Endothelial cell of hepatic sinusoid (primary cell): ENCODE data around the gene MPRIP.

Experiments used
- in situ Hi-C: cut with HindIII; loops from 2 replicates; pipeline ENCODE4 v1.10.0; 2017; ENCODE audit warnings: low sequenced_read_pairs

MPRIP gene

DNA sequence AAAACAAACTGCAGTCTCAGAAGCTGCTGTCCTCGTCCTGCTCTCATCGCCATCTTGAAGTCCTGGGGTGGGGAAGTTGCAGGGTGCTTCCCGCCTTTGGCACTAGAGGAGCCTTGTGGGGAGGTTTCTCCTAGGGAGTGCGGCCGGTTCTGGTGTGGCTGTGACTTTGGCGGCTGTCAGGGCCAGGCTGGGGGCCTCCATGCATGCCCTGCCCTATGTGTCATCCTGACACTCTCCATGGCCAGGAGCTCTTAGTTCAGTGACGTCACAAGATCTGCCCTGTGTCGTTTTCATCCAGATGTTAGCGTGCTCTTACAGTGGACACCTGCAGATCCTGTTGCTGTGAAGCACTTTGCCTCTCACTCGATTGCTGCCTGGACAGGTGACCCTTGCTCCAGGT, 114.3 kb downstream of the MPRIP start:
- in situ Hi-C loops: loop anchor here (5.0 kb wide), 1 partner anchor 59 kb away; no protein-coding TSS in a partner anchor

GRCh38 chr17:17157041-17157440, 114.8 kb downstream of the MPRIP start:
- in situ Hi-C loops: loop anchor here (5.0 kb wide), 1 partner anchor 60 kb away; no protein-coding TSS in a partner anchor

GRCh38 chr17:17158506-17158905, 116.2 kb downstream of the MPRIP start:
- in situ Hi-C loops: loop anchor here (5.0 kb wide), 1 partner anchor 61 kb away; no protein-coding TSS in a partner anchor

DNA sequence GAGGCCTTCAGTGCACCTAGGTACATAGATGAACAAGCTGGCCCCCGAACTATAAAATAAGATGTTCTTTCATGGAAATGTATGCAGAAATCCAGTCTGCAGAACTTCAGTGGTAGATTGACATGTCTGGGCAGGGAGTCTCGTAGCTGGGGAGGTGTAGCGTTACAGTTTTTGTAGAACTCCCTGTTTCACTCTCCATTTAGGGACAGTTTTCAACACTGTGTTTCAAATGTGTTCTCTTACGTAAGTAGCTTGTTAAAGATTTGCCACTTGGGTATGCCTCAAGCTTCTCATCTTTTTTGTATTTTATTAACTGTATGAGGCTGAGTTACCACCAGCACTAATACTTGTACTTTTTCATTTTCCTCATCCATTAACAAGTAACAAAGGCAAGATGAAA, 117.3 kb downstream of the MPRIP start:
- in situ Hi-C loops: loop anchor here (5.0 kb wide), 1 partner anchor 62 kb away; no protein-coding TSS in a partner anchor

DNA sequence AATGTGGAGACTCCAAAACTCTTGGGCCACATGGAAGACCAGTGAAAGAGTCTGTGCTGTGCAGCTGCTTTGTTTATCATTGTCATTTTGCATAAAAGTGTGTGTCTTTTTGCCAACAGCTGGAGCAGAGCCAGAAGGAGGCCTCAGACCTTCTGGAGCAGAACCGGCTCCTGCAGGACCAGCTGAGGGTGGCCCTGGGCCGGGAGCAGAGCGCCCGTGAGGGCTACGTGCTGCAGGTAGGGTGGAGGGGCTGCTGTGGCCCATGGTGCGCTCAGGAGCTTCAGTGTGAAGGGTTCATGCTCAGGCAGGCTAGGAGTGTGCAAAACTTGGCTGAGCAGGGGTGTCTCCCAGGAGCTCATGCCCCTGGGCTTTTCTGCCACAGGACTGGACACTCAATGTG, 118.9 kb downstream of the MPRIP start:
- in situ Hi-C loops: no loop called here

GRCh38 chr17:17161759-17162158, 119.5 kb downstream of the MPRIP start:
- in situ Hi-C loops: no loop called here

DNA sequence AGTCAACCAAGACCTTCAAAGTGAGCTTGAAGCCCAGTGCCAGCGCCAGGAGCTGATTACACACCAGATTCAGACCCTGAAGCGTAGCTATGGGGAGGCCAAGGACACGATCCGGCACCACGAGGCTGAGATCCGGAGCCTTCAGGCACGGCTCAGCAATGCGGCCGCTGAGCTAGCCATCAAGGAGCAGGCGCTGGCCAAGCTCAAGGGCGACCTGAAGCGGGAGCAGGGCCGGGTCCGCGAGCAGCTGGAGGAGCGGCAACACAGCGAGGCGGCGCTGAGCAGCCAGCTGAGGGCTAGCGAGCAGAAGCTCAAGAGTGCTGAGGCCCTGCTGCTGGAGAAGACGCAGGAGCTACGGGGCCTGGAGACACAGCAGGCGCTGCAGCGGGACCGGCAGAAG, 121.9 kb downstream of the MPRIP start:
- in situ Hi-C loops: no loop called here

- in situ Hi-C loops: no loop called here
Observed at GRCh38 chr17:17164676-17165075, 122.4 kb downstream of the MPRIP start.

DNA sequence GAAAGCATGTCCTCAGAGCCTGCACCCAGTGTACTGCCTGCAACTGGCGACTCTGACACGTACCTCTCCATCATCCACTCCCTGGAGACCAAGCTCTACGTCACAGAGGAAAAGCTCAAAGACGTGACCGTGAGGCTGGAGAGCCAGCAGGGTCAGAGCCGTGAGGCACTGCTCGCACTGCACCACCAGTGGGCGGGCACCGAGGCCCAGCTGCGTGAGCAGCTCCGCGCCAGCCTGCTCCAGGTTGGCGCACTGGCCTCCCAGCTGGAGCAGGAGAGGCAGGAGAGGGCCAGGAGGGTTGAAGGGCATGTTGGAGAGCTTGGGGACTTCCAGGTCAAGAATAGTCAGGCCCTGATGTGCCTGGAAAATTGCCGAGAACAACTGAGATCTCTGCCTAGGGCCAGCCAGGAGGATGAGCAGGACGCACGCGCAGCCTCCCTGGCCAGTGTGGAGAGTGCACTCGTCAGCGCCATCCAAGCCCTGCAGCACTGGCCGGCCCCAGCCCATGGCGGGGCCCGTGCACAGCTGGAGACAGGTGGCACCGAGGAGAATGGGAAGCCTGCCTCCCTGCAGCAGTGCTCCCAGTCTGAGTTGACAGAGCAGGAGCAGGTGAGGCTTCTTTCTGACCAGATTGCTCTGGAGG, 123.5 kb downstream of the MPRIP start:
- in situ Hi-C loops: no loop called here

DNA sequence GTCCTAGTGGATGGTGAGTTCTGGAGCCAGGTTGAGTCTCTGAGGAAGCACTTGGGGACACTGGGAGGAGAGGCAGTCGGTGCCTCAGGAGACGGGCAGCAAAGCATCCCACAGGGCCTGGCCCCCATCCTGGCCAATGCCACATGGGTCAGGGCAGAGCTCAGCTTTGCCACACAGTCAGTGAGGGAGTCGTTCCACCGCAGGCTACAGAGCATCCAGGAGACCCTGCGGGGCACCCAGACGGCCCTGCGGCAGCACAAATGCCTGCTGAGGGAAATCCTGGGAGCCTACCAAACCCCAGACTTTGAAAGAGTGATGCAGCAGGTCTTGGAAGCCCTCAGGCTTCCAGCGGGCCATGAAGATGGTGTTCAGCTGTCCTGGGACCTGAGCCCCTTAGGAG, 124.2 kb downstream of the MPRIP start:
- in situ Hi-C loops: no loop called here

DNA sequence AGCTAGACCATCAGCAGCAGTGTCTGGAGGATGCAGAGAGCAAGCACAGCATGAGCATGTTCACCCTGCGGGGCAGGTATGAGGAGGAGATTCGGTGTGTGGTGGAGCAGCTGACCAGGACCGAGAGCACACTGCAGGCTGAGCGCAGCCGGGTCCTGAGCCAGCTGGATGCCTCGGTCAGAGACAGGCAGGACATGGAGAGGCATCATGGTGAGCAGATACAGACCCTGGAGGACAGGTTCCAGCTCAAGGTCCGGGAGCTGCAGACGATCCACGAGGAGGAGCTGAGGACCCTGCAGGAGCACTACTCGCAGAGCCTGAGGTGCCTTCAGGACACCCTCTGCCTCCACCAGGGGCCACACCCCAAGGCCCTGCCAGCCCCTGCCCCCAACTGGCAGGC, 125.1 kb downstream of the MPRIP start:
- in situ Hi-C loops: no loop called here

DNA sequence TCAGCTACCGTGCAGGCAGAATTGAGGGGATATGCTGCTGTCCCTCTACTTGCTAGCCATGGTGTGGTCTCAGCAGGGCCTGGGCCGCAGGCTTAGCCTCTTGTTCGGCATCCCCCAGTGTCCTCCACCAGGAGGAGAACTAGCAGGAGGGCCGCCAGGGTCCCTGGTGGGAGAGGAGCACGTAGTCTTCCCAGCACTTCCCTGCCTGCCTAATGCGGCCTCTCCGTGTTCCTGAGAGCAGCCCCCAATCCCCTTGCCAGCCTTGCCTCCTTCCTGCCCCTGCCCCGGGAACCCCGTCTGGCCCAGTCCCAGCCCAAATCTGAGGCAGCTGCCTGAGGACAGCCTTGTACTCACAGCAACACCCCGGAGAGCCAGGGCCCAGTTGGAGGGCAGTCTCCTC, 125.7 kb downstream of the MPRIP start:
- in situ Hi-C loops: no loop called here

- in situ Hi-C loops: no loop called here
Observed at GRCh38 chr17:17168401-17168800, 126.1 kb downstream of the MPRIP start.

DNA sequence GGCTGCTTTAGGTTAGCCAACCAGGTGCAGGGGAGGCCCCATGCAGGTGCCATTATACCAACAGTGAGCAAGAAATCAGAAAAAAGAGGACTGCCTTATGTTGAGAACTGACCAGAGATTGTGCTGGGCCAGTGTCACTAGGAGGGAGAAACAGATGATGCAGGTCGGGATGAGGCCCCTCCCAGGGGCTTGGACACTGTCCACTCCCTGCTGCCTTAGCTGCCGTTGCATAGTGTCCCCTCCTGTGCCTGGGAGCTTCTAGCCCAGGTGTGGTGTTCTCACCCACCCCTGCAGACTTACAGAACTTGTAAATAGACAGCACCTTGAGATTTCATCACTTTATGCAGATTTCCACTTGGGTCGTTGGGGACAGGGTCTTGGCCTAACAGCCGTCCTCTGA, 127.1 kb downstream of the MPRIP start:
- in situ Hi-C loops: no loop called here

DNA sequence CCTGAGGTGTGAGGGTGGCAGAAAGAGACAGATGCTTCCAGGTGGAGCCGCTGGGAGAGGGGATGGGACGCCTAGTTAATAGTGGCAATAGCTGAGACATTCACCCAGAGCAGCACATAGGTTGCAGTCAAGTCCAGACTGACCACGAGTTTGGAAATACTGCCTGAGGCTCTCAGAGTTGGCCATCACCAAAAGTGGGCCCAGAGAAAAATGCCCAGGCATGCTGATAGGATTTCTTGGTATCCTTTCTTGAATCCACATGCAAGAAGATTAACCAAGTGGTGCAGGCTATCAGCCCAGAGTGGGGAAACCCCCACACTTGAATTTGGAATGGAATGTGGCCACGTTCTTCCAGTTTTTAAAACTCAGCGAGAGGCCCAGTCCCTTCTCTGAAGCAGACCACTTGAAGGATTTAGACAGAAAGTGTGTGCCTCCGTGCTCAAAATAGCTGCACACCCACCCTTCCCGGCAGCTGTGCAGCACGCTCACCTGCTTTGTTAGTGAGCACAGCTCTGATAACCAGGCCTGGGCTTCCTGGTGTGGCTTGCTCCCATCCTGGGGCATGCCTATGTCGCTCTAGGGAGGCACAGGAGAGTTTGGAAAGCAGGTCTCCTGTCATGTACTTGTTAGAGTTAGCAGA, 128.2 kb downstream of the MPRIP start:
- in situ Hi-C loops: loop anchor here (5.0 kb wide), 1 partner anchor 57 kb away; no protein-coding TSS in a partner anchor

- in situ Hi-C loops: loop anchor here (5.0 kb wide), 1 partner anchor 56 kb away; no protein-coding TSS in a partner anchor
Observed at GRCh38 chr17:17171186-17171585, 128.9 kb downstream of the MPRIP start.

GRCh38 chr17:17172001-17172939, 130.0 kb downstream of the MPRIP start:
- in situ Hi-C loops: loop anchor here (5.0 kb wide), 1 partner anchor 55 kb away; no protein-coding TSS in a partner anchor

GRCh38 chr17:17172990-17173389, 130.7 kb downstream of the MPRIP start:
- in situ Hi-C loops: loop anchor here (5.0 kb wide), 1 partner anchor 54 kb away; no protein-coding TSS in a partner anchor

- in situ Hi-C loops: loop anchor here (5.0 kb wide), 1 partner anchor 53 kb away; no protein-coding TSS in a partner anchor
Observed at GRCh38 chr17:17173921-17174320, 131.7 kb downstream of the MPRIP start.

- in situ Hi-C loops: no loop called here
Observed at GRCh38 chr17:17175340-17175739, 133.1 kb downstream of the MPRIP start.

DNA sequence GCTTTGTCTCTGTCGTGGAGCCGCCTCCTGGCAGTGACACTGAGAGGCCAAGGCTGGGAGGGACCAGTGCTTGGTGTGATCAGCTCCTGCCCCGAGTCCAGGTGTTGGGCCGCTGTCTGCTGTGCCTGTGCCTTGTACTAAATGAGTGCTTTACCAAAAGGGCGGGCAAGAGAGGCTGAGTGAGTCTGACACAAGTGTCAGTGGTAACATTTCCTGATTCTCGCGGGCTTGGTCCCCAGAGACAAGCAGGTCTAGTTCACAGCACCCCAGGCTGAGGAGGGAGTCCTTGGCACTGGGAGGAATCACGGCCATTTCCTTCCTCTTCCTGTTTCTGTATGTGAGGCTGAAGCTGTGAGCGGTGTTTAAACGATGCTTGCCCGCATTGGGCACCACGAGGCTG, 133.7 kb downstream of the MPRIP start:
- in situ Hi-C loops: no loop called here
